Spleen (tissue), 7 donors: ENCODE measurements around the gene GPR35.

Experiments used
- POLR2AphosphoS5 ChIP-seq, 3 donors: sonication (generic); formaldehyde crosslinking; IDR thresholded peaks; one replicate each; pipeline ENCODE4 v1.5.1; 2017; ENCODE audit warnings: antibody characterized with exemption in 3 of 3
- TF ChIP-seq, protein P1 (sequence below), 11 experiments: fragments of 200-600 bp in 7 of 11; fragments of 450-650 bp in 4 of 11; sonication (generic) in 4 of 11; IDR thresholded peaks in 8 of 11; conservative IDR thresholded peaks in 3 of 11; 1 replicate in 7 of 11; 2 replicates in 4 of 11; pipeline versions ENCODE4 v1.4.0 to v1.8.0; 2016 to 2021; ENCODE audit warnings: antibody characterized with exemption in 11 of 11, inconsistent platforms in 4 of 11, mild to moderate bottlenecking in 1 of 11
- donor health status: DM: no; HTN: no; CAD: no; lungs with moderate emphysema.
- donor health status: DM: no; HTN: no; CAD: no.
- donor health status: DM: no; HTN: no; CAD: no.

DNA sequence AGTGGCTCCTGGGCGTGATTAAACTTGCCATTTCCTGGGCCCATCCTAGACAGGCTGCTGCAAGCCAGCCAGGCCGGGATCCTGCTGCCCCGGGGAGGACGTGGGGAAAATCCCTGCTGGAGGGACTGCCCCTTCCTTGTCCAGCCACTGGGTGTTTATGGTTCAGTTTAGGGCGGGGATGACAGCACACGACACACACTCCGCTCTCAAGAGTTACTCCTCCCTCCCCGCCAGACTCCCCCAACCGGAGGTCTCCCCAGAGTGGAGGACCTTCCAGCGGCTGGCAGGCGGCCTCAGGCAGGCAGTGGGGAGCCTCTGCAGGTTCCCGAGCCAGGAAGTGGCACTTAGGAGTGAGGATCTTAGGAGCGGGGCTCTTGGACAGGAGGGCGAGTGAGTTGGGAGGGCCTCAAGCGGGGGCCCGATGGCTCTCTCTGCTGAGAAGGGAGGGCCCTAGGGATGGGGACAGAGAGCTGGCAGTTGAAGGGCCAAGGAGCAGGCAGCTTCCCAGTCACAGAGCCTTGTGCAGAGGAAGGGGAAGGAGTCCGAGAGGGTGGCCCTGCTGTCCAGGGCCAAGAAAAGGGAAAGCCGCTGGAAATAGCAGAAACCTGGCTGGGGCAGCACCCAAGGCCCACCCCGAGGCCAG lies 5.7 kb upstream of the GPR35 start:
- TF ChIP-seq, protein P1, sequence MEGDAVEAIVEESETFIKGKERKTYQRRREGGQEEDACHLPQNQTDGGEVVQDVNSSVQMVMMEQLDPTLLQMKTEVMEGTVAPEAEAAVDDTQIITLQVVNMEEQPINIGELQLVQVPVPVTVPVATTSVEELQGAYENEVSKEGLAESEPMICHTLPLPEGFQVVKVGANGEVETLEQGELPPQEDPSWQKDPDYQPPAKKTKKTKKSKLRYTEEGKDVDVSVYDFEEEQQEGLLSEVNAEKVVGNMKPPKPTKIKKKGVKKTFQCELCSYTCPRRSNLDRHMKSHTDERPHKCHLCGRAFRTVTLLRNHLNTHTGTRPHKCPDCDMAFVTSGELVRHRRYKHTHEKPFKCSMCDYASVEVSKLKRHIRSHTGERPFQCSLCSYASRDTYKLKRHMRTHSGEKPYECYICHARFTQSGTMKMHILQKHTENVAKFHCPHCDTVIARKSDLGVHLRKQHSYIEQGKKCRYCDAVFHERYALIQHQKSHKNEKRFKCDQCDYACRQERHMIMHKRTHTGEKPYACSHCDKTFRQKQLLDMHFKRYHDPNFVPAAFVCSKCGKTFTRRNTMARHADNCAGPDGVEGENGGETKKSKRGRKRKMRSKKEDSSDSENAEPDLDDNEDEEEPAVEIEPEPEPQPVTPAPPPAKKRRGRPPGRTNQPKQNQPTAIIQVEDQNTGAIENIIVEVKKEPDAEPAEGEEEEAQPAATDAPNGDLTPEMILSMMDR (IDR thresholded peaks at IDR 0.05 in 8 of 11, conservative IDR thresholded peaks at IDR 0.05 in 3 of 11) = no peak
- TF ChIP-seq POLR2AphosphoS5 (IDR thresholded peaks at IDR 0.05) = no peak
